ENCODE measurements around the gene TVP23A.

TVP23A gene

GRCh38 chr16:10806698-10807097 is 11.9 kb downstream of the TVP23A start:
- CTCF ChIA-PET = no interaction called here
- no peak overlapping the region for H3K4me3 ChIP-seq (ENCODE audit: low read depth, low read length)
- TF ChIP-seq ZNF140 (tag by site-specific recombination; IDR thresholded peaks at IDR 0.05) (no peak), ZNF843 (tag by site-specific recombination; IDR thresholded peaks at IDR 0.05) (no peak), KLF9 (tag by site-specific recombination; IDR thresholded peaks at IDR 0.05; ENCODE audit: low read depth) (no peak), ZNF776 (tag by site-specific recombination; IDR thresholded peaks at IDR 0.05; ENCODE audit: borderline replicate concordance) (no peak), ZNF10 (tag by site-specific recombination; IDR thresholded peaks at IDR 0.05) (no peak), ZNF274 (IDR thresholded peaks at IDR 0.05; ENCODE audit: low read length) (no peak), ZNF274 (tag by site-specific recombination; IDR thresholded peaks at IDR 0.05; ENCODE audit: borderline replicate concordance) (no peak), ZNF248 (tag by site-specific recombination; IDR thresholded peaks at IDR 0.05) (no peak), ZNF433 (tag by site-specific recombination; IDR thresholded peaks at IDR 0.05; ENCODE audit: low read depth) (no peak), ZSCAN23 (tag by site-specific recombination; IDR thresholded peaks at IDR 0.05) (no peak), SP7 (tag by site-specific recombination; IDR thresholded peaks at IDR 0.05) (no peak), HOXA7 (CRISPR knock-in tag; IDR thresholded peaks at IDR 0.05; ENCODE audit: borderline replicate concordance) (no peak), ZNF184 (tag by site-specific recombination; IDR thresholded peaks at IDR 0.05) (no peak)
- TF ChIP-seq, protein P1, sequence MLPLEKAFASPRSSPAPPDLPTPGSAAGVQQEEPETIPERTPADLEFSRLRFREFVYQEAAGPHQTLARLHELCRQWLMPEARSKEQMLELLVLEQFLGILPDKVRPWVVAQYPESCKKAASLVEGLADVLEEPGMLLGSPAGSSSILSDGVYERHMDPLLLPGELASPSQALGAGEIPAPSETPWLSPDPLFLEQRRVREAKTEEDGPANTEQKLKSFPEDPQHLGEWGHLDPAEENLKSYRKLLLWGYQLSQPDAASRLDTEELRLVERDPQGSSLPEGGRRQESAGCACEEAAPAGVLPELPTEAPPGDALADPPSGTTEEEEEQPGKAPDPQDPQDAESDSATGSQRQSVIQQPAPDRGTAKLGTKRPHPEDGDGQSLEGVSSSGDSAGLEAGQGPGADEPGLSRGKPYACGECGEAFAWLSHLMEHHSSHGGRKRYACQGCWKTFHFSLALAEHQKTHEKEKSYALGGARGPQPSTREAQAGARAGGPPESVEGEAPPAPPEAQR (tag by site-specific recombination; IDR thresholded peaks at IDR 0.05) = no peak
- TF ChIP-seq, protein P2, sequence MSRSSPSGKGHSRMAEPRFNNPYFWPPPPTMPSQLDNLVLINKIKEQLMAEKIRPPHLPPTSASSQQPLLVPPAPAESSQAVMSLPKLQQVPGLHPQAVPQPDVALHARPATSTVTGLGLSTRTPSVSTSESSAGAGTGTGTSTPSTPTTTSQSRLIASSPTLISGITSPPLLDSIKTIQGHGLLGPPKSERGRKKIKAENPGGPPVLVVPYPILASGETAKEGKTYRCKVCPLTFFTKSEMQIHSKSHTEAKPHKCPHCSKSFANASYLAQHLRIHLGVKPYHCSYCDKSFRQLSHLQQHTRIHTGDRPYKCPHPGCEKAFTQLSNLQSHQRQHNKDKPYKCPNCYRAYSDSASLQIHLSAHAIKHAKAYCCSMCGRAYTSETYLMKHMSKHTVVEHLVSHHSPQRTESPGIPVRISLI (tag by site-specific recombination; IDR thresholded peaks at IDR 0.05) = no peak
- TF ChIP-seq, protein P3, sequence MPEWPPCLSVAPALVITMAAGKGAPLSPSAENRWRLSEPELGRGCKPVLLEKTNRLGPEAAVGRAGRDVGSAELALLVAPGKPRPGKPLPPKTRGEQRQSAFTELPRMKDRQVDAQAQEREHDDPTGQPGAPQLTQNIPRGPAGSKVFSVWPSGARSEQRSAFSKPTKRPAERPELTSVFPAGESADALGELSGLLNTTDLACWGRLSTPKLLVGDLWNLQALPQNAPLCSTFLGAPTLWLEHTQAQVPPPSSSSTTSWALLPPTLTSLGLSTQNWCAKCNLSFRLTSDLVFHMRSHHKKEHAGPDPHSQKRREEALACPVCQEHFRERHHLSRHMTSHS (tag by site-specific recombination; IDR thresholded peaks at IDR 0.05) = no peak
- TF ChIP-seq, protein P4, sequence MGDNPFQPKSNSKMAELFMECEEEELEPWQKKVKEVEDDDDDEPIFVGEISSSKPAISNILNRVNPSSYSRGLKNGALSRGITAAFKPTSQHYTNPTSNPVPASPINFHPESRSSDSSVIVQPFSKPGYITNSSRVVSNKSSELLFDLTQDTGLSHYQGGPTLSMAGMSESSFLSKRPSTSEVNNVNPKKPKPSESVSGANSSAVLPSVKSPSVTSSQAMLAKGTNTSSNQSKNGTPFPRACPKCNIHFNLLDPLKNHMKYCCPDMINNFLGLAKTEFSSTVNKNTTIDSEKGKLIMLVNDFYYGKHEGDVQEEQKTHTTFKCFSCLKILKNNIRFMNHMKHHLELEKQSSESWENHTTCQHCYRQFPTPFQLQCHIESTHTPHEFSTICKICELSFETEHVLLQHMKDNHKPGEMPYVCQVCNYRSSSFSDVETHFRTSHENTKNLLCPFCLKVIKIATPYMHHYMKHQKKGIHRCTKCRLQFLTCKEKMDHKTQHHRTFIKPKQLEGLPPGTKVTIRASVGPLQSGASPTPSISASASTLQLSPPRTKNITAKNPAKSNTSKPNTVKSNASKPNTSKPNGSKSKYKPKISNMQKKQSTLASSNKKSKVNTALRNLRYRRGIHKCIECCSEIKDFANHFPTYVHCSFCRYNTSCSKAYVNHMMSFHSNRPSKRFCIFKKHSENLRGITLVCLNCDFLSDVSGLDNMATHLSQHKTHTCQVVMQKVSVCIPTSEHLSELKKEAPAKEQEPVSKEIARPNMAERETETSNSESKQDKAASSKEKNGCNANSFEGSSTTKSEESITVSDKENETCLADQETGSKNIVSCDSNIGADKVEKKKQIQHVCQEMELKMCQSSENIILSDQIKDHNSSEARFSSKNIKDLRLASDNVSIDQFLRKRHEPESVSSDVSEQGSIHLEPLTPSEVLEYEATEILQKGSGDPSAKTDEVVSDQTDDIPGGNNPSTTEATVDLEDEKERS (tag by site-specific recombination; IDR thresholded peaks at IDR 0.05) = no peak
- TF ChIP-seq, protein P5, sequence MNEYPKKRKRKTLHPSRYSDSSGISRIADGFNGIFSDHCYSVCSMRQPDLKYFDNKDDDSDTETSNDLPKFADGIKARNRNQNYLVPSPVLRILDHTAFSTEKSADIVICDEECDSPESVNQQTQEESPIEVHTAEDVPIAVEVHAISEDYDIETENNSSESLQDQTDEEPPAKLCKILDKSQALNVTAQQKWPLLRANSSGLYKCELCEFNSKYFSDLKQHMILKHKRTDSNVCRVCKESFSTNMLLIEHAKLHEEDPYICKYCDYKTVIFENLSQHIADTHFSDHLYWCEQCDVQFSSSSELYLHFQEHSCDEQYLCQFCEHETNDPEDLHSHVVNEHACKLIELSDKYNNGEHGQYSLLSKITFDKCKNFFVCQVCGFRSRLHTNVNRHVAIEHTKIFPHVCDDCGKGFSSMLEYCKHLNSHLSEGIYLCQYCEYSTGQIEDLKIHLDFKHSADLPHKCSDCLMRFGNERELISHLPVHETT (tag by site-specific recombination; IDR thresholded peaks at IDR 0.05) = no peak
- POLR2A ChIA-PET = no interaction called here
- no peaks in the 10 kb centered on the region for H3K36me3 ChIP-seq (ENCODE audit: control insufficient read depth in 2 of 2, insufficient read depth in 1 of 2, low read length in 2 of 2)
- no peaks in the 10 kb centered on the region for H3K4me1 ChIP-seq (ENCODE audit: control insufficient read depth, insufficient read depth, low read length)
- no peak overlapping the region for H3K27ac ChIP-seq (ENCODE audit: extremely low read depth, low read depth, low read length)
- H3K9me3 ChIP-seq (ENCODE audit: control insufficient read depth, insufficient read depth, low read depth, low read length) = no peaks in the 10 kb centered on the region

DNA sequence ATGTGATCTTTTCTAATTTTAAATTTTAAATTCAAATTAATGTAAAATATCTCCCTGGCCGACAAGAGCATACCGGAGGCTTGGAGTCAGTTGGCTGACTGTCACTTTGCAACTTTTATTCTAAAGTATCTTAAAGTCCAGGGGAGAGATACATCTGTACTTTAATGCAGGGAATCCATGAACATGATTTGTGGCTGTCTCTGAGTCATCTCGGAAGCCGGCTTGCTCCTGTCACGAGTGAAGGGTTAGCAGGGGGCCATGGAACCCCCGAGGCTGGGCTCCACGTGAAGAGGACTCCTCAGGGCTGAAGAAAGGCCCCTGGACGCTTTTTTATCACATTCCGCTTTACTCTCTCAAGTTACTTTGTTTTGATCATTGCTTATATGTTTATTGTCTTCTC is 13.3 kb downstream of the TVP23A start:
- Histone ChIP-seq H3K36me3 (ENCODE audit: control insufficient read depth in 2 of 2, insufficient read depth in 1 of 2, low read length in 2 of 2) (no peaks in the 10 kb centered on the region), H3K4me3 (ENCODE audit: low read depth, low read length) (no peak overlapping the region), H3K4me1 (ENCODE audit: control insufficient read depth, insufficient read depth, low read length) (no peaks in the 10 kb centered on the region), H3K27ac (ENCODE audit: extremely low read depth, low read depth, low read length) (no peak overlapping the region), H3K9me3 (ENCODE audit: control insufficient read depth, insufficient read depth, low read depth, low read length) (no peaks in the 10 kb centered on the region)
- ChIA-PET CTCF (no interaction called here), POLR2A (no interaction called here)
- no peak for TF ChIP-seq ZNF843 (tag by site-specific recombination; IDR thresholded peaks at IDR 0.05)
- peak; percentile 32; the same call in 1 of the 2 replicates for TF ChIP-seq ZIC2 (tag by site-specific recombination; IDR thresholded peaks at IDR 0.05)
- TF ChIP-seq, protein P6, sequence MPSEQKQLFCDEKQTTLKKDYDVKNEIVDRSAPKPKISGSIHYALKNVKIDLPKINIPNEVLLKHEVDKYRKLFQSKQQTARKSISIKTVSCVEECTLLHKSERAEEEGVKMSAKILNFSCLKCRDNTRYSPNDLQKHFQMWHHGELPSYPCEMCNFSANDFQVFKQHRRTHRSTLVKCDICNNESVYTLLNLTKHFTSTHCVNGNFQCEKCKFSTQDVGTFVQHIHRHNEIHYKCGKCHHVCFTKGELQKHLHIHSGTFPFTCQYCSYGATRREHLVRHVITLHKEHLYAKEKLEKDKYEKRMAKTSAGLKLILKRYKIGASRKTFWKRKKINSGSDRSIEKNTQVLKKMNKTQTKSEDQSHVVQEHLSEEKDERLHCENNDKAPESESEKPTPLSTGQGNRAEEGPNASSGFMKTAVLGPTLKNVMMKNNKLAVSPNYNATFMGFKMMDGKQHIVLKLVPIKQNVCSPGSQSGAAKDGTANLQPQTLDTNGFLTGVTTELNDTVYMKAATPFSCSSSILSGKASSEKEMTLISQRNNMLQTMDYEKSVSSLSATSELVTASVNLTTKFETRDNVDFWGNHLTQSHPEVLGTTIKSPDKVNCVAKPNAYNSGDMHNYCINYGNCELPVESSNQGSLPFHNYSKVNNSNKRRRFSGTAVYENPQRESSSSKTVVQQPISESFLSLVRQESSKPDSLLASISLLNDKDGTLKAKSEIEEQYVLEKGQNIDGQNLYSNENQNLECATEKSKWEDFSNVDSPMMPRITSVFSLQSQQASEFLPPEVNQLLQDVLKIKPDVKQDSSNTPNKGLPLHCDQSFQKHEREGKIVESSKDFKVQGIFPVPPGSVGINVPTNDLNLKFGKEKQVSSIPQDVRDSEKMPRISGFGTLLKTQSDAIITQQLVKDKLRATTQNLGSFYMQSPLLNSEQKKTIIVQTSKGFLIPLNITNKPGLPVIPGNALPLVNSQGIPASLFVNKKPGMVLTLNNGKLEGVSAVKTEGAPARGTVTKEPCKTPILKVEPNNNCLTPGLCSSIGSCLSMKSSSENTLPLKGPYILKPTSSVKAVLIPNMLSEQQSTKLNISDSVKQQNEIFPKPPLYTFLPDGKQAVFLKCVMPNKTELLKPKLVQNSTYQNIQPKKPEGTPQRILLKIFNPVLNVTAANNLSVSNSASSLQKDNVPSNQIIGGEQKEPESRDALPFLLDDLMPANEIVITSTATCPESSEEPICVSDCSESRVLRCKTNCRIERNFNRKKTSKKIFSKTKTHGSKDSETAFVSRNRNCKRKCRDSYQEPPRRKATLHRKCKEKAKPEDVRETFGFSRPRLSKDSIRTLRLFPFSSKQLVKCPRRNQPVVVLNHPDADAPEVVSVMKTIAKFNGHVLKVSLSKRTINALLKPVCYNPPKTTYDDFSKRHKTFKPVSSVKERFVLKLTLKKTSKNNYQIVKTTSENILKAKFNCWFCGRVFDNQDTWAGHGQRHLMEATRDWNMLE (tag by site-specific recombination; conservative IDR thresholded peaks at IDR 0.05; ENCODE audit: low read depth) = no peak
- no peak for TF ChIP-seq ZNF677 (tag by site-specific recombination; IDR thresholded peaks at IDR 0.05)
- TF ChIP-seq ZNF629 (tag by site-specific recombination; IDR thresholded peaks at IDR 0.05) = no peak
- TF ChIP-seq ZNF548 (tag by site-specific recombination; IDR thresholded peaks at IDR 0.05) = no peak
- no peak for TF ChIP-seq ZNF184 (tag by site-specific recombination; IDR thresholded peaks at IDR 0.05)
- TF ChIP-seq HOXA7 (CRISPR knock-in tag; IDR thresholded peaks at IDR 0.05; ENCODE audit: borderline replicate concordance) = no peak

All from HEK293 (cell line).